Testis (tissue), 2 donors: ENCODE data around the gene TLE4.

Experiments used
- POLR2A ChIP-seq: fragments of 450-650 bp; IDR thresholded peaks from one replicate; pipeline ENCODE4 v1.6.1; 2017; ENCODE audit warnings: antibody characterized with exemption, mild to moderate bottlenecking, moderate library complexity
- TF ChIP-seq, protein P1 (sequence below), 3 experiments: fragments of 450-650 bp in 2 of 3; fragments of 200-600 bp in 1 of 3; sonication (generic) in 1 of 3; IDR thresholded peaks; one replicate each; pipeline ENCODE4 v1.5.1; 2016 to 2019; ENCODE audit warnings: antibody characterized with exemption in 3 of 3, mild to moderate bottlenecking in 2 of 3, moderate library complexity in 1 of 3

DNA sequence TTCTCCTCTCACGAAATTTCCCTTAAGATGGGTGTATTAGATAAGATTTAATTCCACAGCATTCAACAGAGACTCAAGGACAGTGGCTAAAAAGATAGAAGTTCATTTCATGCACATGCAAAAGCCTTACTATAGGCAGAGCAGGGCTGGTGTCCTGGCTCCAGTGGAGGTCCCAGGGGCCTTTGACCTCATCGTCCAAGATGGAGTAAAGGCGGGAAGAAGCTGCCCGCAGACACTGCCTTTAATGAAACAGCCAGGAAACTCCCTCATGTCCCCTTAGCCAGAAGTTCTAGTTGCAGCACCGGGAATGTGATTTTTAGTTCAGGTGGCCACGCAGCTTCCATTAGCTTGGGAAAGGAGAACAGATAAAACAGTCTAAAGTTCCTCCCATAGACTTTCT is 190.3 kb downstream of the TLE4 start:
- TF ChIP-seq POLR2A: no peak
- TF ChIP-seq, protein P1, sequence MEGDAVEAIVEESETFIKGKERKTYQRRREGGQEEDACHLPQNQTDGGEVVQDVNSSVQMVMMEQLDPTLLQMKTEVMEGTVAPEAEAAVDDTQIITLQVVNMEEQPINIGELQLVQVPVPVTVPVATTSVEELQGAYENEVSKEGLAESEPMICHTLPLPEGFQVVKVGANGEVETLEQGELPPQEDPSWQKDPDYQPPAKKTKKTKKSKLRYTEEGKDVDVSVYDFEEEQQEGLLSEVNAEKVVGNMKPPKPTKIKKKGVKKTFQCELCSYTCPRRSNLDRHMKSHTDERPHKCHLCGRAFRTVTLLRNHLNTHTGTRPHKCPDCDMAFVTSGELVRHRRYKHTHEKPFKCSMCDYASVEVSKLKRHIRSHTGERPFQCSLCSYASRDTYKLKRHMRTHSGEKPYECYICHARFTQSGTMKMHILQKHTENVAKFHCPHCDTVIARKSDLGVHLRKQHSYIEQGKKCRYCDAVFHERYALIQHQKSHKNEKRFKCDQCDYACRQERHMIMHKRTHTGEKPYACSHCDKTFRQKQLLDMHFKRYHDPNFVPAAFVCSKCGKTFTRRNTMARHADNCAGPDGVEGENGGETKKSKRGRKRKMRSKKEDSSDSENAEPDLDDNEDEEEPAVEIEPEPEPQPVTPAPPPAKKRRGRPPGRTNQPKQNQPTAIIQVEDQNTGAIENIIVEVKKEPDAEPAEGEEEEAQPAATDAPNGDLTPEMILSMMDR (IDR thresholded peaks at IDR 0.05): no peak
